HEK293 (cell line): ENCODE data around the gene AP1S1.

Experiments
- BCL11A ChIP-seq: fragments of 450-650 bp; formaldehyde crosslinking; IDR thresholded peaks from 2 replicates; pipeline ENCODE4 v1.5.1; 2016; ENCODE audit warnings: low read depth, missing biosample characterization, missing genetic modification characterization
- BCL11B ChIP-seq: fragments of 450-650 bp; formaldehyde crosslinking; IDR thresholded peaks from 2 replicates; pipeline ENCODE4 v1.5.1; 2016; ENCODE audit warnings: low read depth, missing biosample characterization, missing genetic modification characterization
- HOXA7 ChIP-seq: sonication (generic); formaldehyde crosslinking; IDR thresholded peaks from 2 replicates; pipeline ENCODE4 v1.8.1; 2022; ENCODE audit warnings: missing genetic modification reagents, borderline replicate concordance
- KLF1 ChIP-seq: fragments of 450-650 bp; formaldehyde crosslinking; IDR thresholded peaks from 2 replicates; pipeline ENCODE4 v1.5.1; 2016; ENCODE audit warnings: missing biosample characterization, missing genetic modification characterization
- KLF7 ChIP-seq: fragments of 450-650 bp; formaldehyde crosslinking; IDR thresholded peaks from 2 replicates; pipeline ENCODE4 v1.5.1; 2016; ENCODE audit warnings: missing biosample characterization, missing genetic modification characterization, borderline replicate concordance
- SETDB1 ChIP-seq: IDR thresholded peaks from one replicate; pipeline ENCODE4 v1.6.1; 2017; ENCODE audit warnings: mild to moderate bottlenecking, low read length, moderate library complexity, mixed read lengths; ENCODE audit not compliant: insufficient read length
- ZBTB48 ChIP-seq: fragments of 450-650 bp; formaldehyde crosslinking; IDR thresholded peaks from 2 replicates; pipeline ENCODE4 v1.5.1; 2016; ENCODE audit warnings: missing biosample characterization, missing genetic modification characterization
- ZBTB8A ChIP-seq: fragments of 450-650 bp; formaldehyde crosslinking; IDR thresholded peaks from 2 replicates; pipeline ENCODE4 v1.5.1; 2016; ENCODE audit warnings: missing biosample characterization, missing genetic modification characterization
- ZFP41 ChIP-seq: fragments of 450-650 bp; formaldehyde crosslinking; IDR thresholded peaks from 2 replicates; pipeline ENCODE4 v1.5.1; 2016; ENCODE audit warnings: missing biosample characterization, missing genetic modification characterization, borderline replicate concordance
- ZNF121 ChIP-seq: fragments of 450-650 bp; formaldehyde crosslinking; IDR thresholded peaks from 2 replicates; pipeline ENCODE4 v1.5.1; 2016; ENCODE audit warnings: missing biosample characterization, missing genetic modification characterization
- ZNF146 ChIP-seq: fragments of 450-650 bp; formaldehyde crosslinking; IDR thresholded peaks from 2 replicates; pipeline ENCODE4 v1.5.1; 2016; ENCODE audit warnings: missing biosample characterization, missing genetic modification characterization
- ZNF23 ChIP-seq: fragments of 450-650 bp; formaldehyde crosslinking; IDR thresholded peaks from 2 replicates; pipeline ENCODE4 v1.5.1; 2016; ENCODE audit warnings: missing biosample characterization, missing genetic modification characterization, borderline replicate concordance
- ZNF324 ChIP-seq: fragments of 450-650 bp; formaldehyde crosslinking; IDR thresholded peaks from 2 replicates; pipeline ENCODE4 v1.5.1; 2016; ENCODE audit warnings: missing biosample characterization, missing genetic modification characterization
- ZNF341 ChIP-seq: fragments of 450-650 bp; formaldehyde crosslinking; IDR thresholded peaks from 2 replicates; pipeline ENCODE4; 2016; ENCODE audit warnings: low read depth, missing biosample characterization, missing genetic modification characterization
- ZNF416 ChIP-seq: fragments of 450-650 bp; formaldehyde crosslinking; IDR thresholded peaks from 2 replicates; pipeline ENCODE4 v1.5.1; 2016; ENCODE audit warnings: missing biosample characterization, missing genetic modification characterization
- ZNF530 ChIP-seq: fragments of 450-650 bp; formaldehyde crosslinking; IDR thresholded peaks from 2 replicates; pipeline ENCODE4 v1.5.1; 2016; ENCODE audit warnings: low read depth, missing biosample characterization, missing genetic modification characterization
- ZNF571 ChIP-seq: fragments of 450-650 bp; formaldehyde crosslinking; IDR thresholded peaks from 2 replicates; pipeline ENCODE4 v1.5.0; 2017; ENCODE audit warnings: missing biosample characterization, missing genetic modification characterization
- TF ChIP-seq, protein P1 (sequence below): fragments of 450-650 bp; formaldehyde crosslinking; IDR thresholded peaks from 2 replicates; pipeline ENCODE4 v1.5.1; 2016; ENCODE audit warnings: missing biosample characterization, missing genetic modification characterization, borderline replicate concordance
- TF ChIP-seq, protein P2 (sequence below): fragments of 450-650 bp; formaldehyde crosslinking; IDR thresholded peaks from 2 replicates; pipeline ENCODE4 v1.5.1; 2016; ENCODE audit warnings: missing biosample characterization, missing genetic modification characterization
- TF ChIP-seq, protein P3 (sequence below): fragments of 450-650 bp; formaldehyde crosslinking; IDR thresholded peaks from 2 replicates; pipeline ENCODE4 v1.5.1; 2016; ENCODE audit warnings: missing biosample characterization, missing genetic modification characterization, borderline replicate concordance
- TF ChIP-seq, protein P4 (sequence below): fragments of 450-650 bp; formaldehyde crosslinking; IDR thresholded peaks from 2 replicates; pipeline ENCODE4 v1.5.1; 2017; ENCODE audit warnings: missing biosample characterization, missing genetic modification characterization
- TF ChIP-seq, protein P5 (sequence below): fragments of 450-650 bp; formaldehyde crosslinking; IDR thresholded peaks from 2 replicates; pipeline ENCODE4 v1.5.1; 2016; ENCODE audit warnings: missing biosample characterization, missing genetic modification characterization

The AP1S1 gene

DNA sequence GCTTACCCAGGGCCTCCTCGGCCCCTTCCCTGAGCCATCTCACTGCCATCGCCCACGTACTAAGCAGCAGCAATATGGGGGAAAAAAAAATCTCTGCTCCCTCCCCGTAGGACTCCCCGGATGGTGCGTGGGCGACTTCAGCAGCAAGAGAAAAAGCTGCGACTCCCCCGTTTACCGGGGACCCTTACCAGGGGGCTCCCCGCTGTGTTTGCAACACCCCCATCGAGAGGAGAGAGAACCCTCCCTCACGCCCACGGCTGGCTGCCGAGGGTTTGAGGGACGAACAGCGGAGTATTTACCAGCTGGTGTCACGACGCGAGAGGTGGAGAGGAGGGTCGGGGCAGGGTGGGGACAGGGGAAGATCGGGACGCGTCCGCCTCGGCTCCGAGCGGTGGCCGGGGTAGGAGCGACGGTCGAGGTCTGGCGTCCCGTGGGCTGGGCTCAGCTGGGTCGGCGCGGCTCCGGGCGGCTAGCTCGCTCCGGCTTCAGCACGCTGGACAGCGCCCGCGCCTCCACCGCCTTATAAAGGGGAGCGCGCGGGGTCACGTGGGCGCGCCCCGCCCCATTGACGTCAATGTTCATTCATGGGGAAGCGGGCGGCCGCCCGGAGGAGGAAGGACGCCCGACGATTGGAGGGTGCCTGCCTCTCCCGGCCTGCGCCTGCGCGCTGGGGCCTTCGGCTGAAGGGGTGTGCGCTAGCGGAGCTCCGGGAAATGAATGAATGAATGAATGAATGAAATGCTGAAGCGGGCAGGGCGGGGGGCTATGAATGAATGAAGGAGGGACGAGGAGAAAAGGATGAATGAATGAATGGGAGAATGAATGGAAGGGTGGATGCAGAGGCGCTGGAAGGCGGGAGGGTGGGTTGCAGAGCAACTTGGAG, 11.0 kb downstream of the AP1S1 start, which contains the start of gene VGF (continued):
- TF ChIP-seq, protein P1, sequence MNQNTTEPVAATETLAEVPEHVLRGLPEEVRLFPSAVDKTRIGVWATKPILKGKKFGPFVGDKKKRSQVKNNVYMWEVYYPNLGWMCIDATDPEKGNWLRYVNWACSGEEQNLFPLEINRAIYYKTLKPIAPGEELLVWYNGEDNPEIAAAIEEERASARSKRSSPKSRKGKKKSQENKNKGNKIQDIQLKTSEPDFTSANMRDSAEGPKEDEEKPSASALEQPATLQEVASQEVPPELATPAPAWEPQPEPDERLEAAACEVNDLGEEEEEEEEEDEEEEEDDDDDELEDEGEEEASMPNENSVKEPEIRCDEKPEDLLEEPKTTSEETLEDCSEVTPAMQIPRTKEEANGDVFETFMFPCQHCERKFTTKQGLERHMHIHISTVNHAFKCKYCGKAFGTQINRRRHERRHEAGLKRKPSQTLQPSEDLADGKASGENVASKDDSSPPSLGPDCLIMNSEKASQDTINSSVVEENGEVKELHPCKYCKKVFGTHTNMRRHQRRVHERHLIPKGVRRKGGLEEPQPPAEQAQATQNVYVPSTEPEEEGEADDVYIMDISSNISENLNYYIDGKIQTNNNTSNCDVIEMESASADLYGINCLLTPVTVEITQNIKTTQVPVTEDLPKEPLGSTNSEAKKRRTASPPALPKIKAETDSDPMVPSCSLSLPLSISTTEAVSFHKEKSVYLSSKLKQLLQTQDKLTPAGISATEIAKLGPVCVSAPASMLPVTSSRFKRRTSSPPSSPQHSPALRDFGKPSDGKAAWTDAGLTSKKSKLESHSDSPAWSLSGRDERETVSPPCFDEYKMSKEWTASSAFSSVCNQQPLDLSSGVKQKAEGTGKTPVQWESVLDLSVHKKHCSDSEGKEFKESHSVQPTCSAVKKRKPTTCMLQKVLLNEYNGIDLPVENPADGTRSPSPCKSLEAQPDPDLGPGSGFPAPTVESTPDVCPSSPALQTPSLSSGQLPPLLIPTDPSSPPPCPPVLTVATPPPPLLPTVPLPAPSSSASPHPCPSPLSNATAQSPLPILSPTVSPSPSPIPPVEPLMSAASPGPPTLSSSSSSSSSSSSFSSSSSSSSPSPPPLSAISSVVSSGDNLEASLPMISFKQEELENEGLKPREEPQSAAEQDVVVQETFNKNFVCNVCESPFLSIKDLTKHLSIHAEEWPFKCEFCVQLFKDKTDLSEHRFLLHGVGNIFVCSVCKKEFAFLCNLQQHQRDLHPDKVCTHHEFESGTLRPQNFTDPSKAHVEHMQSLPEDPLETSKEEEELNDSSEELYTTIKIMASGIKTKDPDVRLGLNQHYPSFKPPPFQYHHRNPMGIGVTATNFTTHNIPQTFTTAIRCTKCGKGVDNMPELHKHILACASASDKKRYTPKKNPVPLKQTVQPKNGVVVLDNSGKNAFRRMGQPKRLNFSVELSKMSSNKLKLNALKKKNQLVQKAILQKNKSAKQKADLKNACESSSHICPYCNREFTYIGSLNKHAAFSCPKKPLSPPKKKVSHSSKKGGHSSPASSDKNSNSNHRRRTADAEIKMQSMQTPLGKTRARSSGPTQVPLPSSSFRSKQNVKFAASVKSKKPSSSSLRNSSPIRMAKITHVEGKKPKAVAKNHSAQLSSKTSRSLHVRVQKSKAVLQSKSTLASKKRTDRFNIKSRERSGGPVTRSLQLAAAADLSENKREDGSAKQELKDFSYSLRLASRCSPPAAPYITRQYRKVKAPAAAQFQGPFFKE, result no peak
- TF ChIP-seq ZBTB8A (tag by site-specific recombination) (peak; percentile 91), ZNF23 (no peak), ZNF530 (tag by site-specific recombination) (no peak), ZNF324 (tag by site-specific recombination) (peak; percentile 76; the same call in 1 of the 2 replicates), KLF1 (tag by site-specific recombination) (peak; percentile 93), ZNF146 (no peak), SETDB1 (no peak), HOXA7 (CRISPR knock-in tag) (no peak), ZNF121 (no peak), ZNF571 (tag by site-specific recombination) (no peak), BCL11A (no peak), ZNF341 (tag by site-specific recombination) (no peak), ZNF416 (tag by site-specific recombination) (no peak), ZBTB48 (tag by site-specific recombination) (no peak), KLF7 (peak; percentile 76; the same call in 1 of the 2 replicates), BCL11B (tag by site-specific recombination) (no peak), ZFP41 (tag by site-specific recombination) (no peak)
- TF ChIP-seq, protein P2, sequence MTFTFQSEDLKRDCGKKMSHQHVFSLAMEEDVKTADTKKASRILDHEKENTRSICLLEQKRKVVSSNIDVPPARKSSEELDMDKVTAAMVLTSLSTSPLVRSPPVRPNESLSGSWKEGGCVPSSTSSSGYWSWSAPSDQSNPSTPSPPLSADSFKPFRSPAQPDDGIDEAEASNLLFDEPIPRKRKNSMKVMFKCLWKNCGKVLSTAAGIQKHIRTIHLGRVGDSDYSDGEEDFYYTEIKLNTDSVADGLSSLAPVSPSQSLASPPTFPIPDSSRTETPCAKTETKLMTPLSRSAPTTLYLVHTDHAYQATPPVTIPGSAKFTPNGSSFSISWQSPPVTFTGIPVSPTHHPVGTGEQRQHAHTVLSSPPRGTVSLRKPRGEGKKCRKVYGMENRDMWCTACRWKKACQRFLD (tag by site-specific recombination), result no peak
- TF ChIP-seq, protein P3, sequence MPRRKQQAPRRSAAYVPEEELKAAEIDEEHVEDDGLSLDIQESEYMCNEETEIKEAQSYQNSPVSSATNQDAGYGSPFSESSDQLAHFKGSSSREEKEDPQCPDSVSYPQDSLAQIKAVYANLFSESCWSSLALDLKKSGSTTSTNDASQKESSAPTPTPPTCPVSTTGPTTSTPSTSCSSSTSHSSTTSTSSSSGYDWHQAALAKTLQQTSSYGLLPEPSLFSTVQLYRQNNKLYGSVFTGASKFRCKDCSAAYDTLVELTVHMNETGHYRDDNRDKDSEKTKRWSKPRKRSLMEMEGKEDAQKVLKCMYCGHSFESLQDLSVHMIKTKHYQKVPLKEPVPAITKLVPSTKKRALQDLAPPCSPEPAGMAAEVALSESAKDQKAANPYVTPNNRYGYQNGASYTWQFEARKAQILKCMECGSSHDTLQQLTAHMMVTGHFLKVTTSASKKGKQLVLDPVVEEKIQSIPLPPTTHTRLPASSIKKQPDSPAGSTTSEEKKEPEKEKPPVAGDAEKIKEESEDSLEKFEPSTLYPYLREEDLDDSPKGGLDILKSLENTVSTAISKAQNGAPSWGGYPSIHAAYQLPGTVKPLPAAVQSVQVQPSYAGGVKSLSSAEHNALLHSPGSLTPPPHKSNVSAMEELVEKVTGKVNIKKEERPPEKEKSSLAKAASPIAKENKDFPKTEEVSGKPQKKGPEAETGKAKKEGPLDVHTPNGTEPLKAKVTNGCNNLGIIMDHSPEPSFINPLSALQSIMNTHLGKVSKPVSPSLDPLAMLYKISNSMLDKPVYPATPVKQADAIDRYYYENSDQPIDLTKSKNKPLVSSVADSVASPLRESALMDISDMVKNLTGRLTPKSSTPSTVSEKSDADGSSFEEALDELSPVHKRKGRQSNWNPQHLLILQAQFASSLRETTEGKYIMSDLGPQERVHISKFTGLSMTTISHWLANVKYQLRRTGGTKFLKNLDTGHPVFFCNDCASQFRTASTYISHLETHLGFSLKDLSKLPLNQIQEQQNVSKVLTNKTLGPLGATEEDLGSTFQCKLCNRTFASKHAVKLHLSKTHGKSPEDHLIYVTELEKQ, result no peak; the same call in 1 of the 2 replicates
- TF ChIP-seq, protein P4, sequence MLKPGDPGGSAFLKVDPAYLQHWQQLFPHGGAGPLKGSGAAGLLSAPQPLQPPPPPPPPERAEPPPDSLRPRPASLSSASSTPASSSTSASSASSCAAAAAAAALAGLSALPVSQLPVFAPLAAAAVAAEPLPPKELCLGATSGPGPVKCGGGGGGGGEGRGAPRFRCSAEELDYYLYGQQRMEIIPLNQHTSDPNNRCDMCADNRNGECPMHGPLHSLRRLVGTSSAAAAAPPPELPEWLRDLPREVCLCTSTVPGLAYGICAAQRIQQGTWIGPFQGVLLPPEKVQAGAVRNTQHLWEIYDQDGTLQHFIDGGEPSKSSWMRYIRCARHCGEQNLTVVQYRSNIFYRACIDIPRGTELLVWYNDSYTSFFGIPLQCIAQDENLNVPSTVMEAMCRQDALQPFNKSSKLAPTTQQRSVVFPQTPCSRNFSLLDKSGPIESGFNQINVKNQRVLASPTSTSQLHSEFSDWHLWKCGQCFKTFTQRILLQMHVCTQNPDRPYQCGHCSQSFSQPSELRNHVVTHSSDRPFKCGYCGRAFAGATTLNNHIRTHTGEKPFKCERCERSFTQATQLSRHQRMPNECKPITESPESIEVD, result no peak
- TF ChIP-seq, protein P5, sequence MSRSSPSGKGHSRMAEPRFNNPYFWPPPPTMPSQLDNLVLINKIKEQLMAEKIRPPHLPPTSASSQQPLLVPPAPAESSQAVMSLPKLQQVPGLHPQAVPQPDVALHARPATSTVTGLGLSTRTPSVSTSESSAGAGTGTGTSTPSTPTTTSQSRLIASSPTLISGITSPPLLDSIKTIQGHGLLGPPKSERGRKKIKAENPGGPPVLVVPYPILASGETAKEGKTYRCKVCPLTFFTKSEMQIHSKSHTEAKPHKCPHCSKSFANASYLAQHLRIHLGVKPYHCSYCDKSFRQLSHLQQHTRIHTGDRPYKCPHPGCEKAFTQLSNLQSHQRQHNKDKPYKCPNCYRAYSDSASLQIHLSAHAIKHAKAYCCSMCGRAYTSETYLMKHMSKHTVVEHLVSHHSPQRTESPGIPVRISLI (tag by site-specific recombination), result no peak
